ENCODE measurements around the gene TTPAL. TPM values are rescaled to one million over a fixed set of nuclear protein-coding genes. Genes with fewer than 3 reads are reported as not detected.

Gene TTPAL
- total and polyA plus RNA-seq, 10 of the 15 experiments (the other 5 are each of a cell fraction or from before 2014, with no cell fraction given) = 4.0 to 24.0 (median 9.3) TPM

DNA sequence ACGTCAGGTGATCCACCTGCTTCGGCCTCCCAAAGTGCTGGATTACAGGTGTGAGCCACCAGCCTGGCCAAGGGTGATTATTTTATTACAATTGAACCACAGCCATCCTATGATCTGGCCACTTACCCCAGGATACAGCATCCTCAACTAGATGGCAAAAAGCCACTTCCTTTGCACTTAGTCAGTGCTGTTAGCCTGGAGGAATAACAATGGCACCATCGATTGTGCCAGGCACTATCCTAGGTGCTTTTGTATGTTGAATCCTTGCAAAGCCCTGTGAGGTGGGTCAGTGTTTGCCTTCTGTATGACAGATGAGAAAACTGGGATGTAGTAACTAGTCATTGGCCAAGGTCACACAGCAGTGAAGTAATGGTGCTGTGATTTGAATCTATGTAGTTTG lies 11.2 kb upstream of the TTPAL start:
- Histone ChIP-seq H3K4me2 (ENCODE audit: control insufficient read depth, insufficient read depth) (no peak overlapping the region), H2AFZ (ENCODE audit: control insufficient read depth, low read depth, low read length) (no peak overlapping the region), H3K27ac (ENCODE audit: control insufficient read depth, insufficient read depth) (no peak overlapping the region), H3K9ac (ENCODE audit: control insufficient read depth, insufficient read depth, low read length) (no peak overlapping the region), H3K4me3 (no peak overlapping the region), H3K79me2 (ENCODE audit: control insufficient read depth, insufficient read depth, low read length) (no peaks in the 10 kb centered on the region), H3K9me3 (replicated peaks; ENCODE audit: control insufficient read depth, insufficient read depth, low read length) (no peaks in the 10 kb centered on the region), H3K27me3 (replicated peaks in 1 of 2; ENCODE audit: control insufficient read depth in 2 of 2, insufficient read depth in 2 of 2, low read length in 1 of 2) (no peaks in the 10 kb centered on the region; a peak in 1 of 4 replicates), H3K36me3 (ENCODE audit: control insufficient read depth in 2 of 2, insufficient read depth in 2 of 2, low read length in 1 of 2) (no peaks in the 10 kb centered on the region), H4K20me1 (ENCODE audit: control insufficient read depth, insufficient read depth) (no peaks in the 10 kb centered on the region), H3K4me1 (ENCODE audit: control insufficient read depth, insufficient read depth, low read length) (no peaks in the 10 kb centered on the region)
- CTCF ChIA-PET = interaction anchor here (0.7 to 1.3 kb wide), 2 partner anchors 146 to 153 kb away, joined by 3 read pairs; partner anchors contain the start of gene FITM2
- in situ Hi-C loops (cut with MboI) = no loop called here
- DNase-seq (ENCODE audit: low read depth, low spot score) = no peak
- intact Hi-C loops (cut with micrococcal nuclease; ENCODE audit: unreplicated experiment) = loop anchor here (5.0 kb wide), 1 partner anchor 247 kb away; no protein-coding TSS in a partner anchor
- POLR2A ChIA-PET = no interaction called here
- ATAC-seq = no peak
- RAD21 ChIA-PET (ENCODE audit: unreplicated experiment) = no interaction called here
- no TSS peak for BruUV-seq (replicated peaks)
- 42% methylated on average over 3 of the region's 3 CpGs for WGBS (ENCODE audit: insufficient coverage, insufficient replicate concordance, low lambda C conversion rate, missing lambda C conversion rate)
- SMC1A ChIA-PET (ENCODE audit: uncharacterized antibody, unreplicated experiment) = interaction anchor here (1.2 kb wide), 1 partner anchor 145 kb away, joined by 3 read pairs; no protein-coding TSS in a partner anchor
- TF ChIP-seq TCF12 (IDR thresholded peaks at IDR 0.05; ENCODE audit: low read depth, low read length) = no peak
- no peak for FAIRE-seq

GRCh38 chr20:44465001-44465560 lies 10.6 kb upstream of the TTPAL start:
- no TSS peak for BruUV-seq (replicated peaks)

More at GRCh38 chr20:44465001-44465560, 10.6 kb upstream of the TTPAL start:
- no peaks in the 10 kb centered on the region for H3K36me3 ChIP-seq (ENCODE audit: control insufficient read depth in 2 of 2, insufficient read depth in 2 of 2, low read length in 1 of 2)
- no peaks in the 10 kb centered on the region for H4K20me1 ChIP-seq (ENCODE audit: control insufficient read depth, insufficient read depth)
- H3K9me3 ChIP-seq (replicated peaks; ENCODE audit: control insufficient read depth, insufficient read depth, low read length) = no peaks in the 10 kb centered on the region
- H3K27ac ChIP-seq (ENCODE audit: control insufficient read depth, insufficient read depth) = no peak overlapping the region
- CTCF ChIA-PET = interaction anchor here (0.7 to 1.3 kb wide), 2 partner anchors 145 to 154 kb away, joined by 3 read pairs; partner anchors contain the start of gene FITM2
- no peak overlapping the region for H3K4me3 ChIP-seq
- WGBS (ENCODE audit: insufficient coverage, insufficient replicate concordance, low lambda C conversion rate, missing lambda C conversion rate) = 8% methylated on average over 3 of the region's 3 CpGs
- H3K9ac ChIP-seq (ENCODE audit: control insufficient read depth, insufficient read depth, low read length) = no peak overlapping the region
- RAD21 ChIA-PET (ENCODE audit: unreplicated experiment) = no interaction called here
- no peaks in the 10 kb centered on the region for H3K79me2 ChIP-seq (ENCODE audit: control insufficient read depth, insufficient read depth, low read length)
- no peak for FAIRE-seq
- H2AFZ ChIP-seq (ENCODE audit: control insufficient read depth, low read depth, low read length) = no peak overlapping the region
- SMC1A ChIA-PET (ENCODE audit: uncharacterized antibody, unreplicated experiment) = no interaction called here
- TF ChIP-seq KLF5 (IDR thresholded peaks at IDR 0.05; ENCODE audit: partially characterized antibody) = no peak
- TF ChIP-seq, protein P1, sequence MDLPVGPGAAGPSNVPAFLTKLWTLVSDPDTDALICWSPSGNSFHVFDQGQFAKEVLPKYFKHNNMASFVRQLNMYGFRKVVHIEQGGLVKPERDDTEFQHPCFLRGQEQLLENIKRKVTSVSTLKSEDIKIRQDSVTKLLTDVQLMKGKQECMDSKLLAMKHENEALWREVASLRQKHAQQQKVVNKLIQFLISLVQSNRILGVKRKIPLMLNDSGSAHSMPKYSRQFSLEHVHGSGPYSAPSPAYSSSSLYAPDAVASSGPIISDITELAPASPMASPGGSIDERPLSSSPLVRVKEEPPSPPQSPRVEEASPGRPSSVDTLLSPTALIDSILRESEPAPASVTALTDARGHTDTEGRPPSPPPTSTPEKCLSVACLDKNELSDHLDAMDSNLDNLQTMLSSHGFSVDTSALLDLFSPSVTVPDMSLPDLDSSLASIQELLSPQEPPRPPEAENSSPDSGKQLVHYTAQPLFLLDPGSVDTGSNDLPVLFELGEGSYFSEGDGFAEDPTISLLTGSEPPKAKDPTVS (IDR thresholded peaks at IDR 0.05; ENCODE audit: low read depth, low read length) = peak; percentile 78; the same call in 1 of the 2 replicates
- DNase-seq (ENCODE audit: low read depth, low spot score) = no peak
- in situ Hi-C loops (cut with MboI) = no loop called here
- no peaks in the 10 kb centered on the region; a peak in 1 of 4 replicates for H3K27me3 ChIP-seq (replicated peaks in 1 of 2; ENCODE audit: control insufficient read depth in 2 of 2, insufficient read depth in 2 of 2, low read length in 1 of 2)
- ATAC-seq = no peak
- POLR2A ChIA-PET = no interaction called here
- no peak overlapping the region for H3K4me2 ChIP-seq (ENCODE audit: control insufficient read depth, insufficient read depth)
- H3K4me1 ChIP-seq (ENCODE audit: control insufficient read depth, insufficient read depth, low read length) = no peaks in the 10 kb centered on the region
- intact Hi-C loops (cut with micrococcal nuclease; ENCODE audit: unreplicated experiment) = no loop called here

All from GM12878 (cell line).